Prostate gland (tissue), 2 donors: ENCODE data around the gene NEK6. TPM values are rescaled to one million over a fixed set of nuclear protein-coding genes. Genes with fewer than 3 reads are reported as not detected.

Source experiments
- DNase-seq: peaks from one replicate; pipeline ENCODE4 v3.0.0-alpha.2; 2019; ENCODE audit warnings: low spot score
- H3K27ac ChIP-seq, 2 donors: fragments of 200-600 bp; sonication (generic); 2 replicates each; pipeline ENCODE4 v1.5.1; 2017 to 2019
- H3K27me3 ChIP-seq: fragments of 200-600 bp; sonication (generic); replicated peaks from 2 replicates; pipeline ENCODE4 v1.5.1; 2019; ENCODE audit not compliant: insufficient read depth
- H3K36me3 ChIP-seq, 2 donors: fragments of 200-600 bp; sonication (generic); 1 replicate in 1 of 2; 2 replicates in 1 of 2; pipeline versions ENCODE4 v1.5.1 to v1.8.1; 2017 to 2019
- H3K4me1 ChIP-seq: fragments of 200-600 bp; sonication (generic); replicated peaks from 2 replicates; pipeline ENCODE4 v1.5.1; 2019
- H3K4me3 ChIP-seq, 2 donors: fragments of 200-600 bp; sonication (generic); 2 replicates each; pipeline ENCODE4 v1.5.1; 2017 to 2019
- H3K9me3 ChIP-seq: fragments of 200-600 bp; sonication (generic); 2 replicates; pipeline ENCODE4 v1.5.1; 2017
- POLR2A ChIP-seq: fragments of 450-650 bp; IDR thresholded peaks from one replicate; pipeline ENCODE4 v1.6.1; 2016; ENCODE audit warnings: antibody characterized with exemption, mild to moderate bottlenecking
- POLR2AphosphoS5 ChIP-seq: sonication (generic); formaldehyde crosslinking; IDR thresholded peaks from one replicate; pipeline ENCODE4 v1.6.1; 2017; ENCODE audit warnings: antibody characterized with exemption
- WGBS: methylation state at CpG from one replicate; pipeline ENCODE4 v1.1.5; 2018; 5-methylcytosine and 5-hydroxymethylcytosine counted together
- intact Hi-C: fragments of 100-400 bp; cut with DNase I; formaldehyde crosslinking; loops from one replicate; pipeline ENCODE4 v1.14.2; 2022
- total RNA-seq, 2 donors: library from RNA; depleted of rRNA; stranded (reverse); fragments of >200 nt; gene quantifications; one replicate each; pipeline ENCODE4 v1.1.0, GENCODE V29; 2016
- TF ChIP-seq, protein P1 (sequence below), 4 experiments: fragments of 200-600 bp in 2 of 4; fragments of 450-650 bp in 2 of 4; sonication (generic) in 2 of 4; IDR thresholded peaks; 1 replicate in 3 of 4; 2 replicates in 1 of 4; pipeline ENCODE4 v1.5.1; 2016 to 2019; ENCODE audit warnings: antibody characterized with exemption in 4 of 4, mild to moderate bottlenecking in 2 of 4, moderate library complexity in 2 of 4

NEK6 gene
- total RNA-seq, 2 donors from 2014 or later: 32.3 to 44.2 TPM

DNA sequence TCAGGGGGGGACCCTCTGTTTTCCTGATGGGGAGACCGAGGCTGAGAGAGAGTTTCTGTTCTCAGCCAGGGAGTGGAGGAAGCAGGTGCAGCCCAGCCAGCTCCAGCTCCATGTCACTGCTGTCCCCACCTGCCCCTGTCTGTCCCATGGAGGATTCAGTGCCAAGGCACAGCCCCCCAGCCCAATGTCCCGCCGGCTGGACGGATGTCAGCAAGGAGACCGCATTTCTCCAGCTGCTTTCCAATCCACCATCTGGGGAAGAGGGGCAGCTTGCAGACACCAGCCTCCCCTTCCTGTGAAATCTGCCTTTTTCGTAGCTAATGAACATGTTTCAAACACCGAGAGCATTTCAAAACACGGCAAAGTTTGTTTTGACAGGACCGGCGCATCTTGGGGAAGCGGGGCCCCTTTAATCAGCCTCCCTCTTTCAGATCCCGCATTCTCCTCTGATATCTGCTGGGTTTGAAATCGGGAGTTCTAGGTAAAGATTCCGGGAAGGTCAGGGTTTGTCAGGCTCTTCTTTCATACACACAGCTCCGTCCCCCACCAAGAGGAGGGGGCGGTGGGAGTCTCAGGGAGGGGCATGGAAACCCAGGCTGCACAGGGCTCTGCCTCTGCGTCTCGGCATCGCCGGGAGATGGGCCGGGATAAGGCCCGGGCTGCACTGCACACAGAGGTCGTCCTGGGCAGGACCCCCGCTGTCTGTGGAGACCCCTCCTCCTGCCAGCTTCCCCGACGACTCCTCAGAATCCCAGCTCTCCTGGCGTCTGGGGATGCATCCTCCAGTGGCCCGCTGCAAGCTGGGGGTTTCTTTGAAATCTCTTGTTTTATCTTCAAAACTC is 74.8 kb downstream of the NEK6 start:
- Histone ChIP-seq H3K4me3 (no peak overlapping the region), H3K9me3 (no peaks in the 10 kb centered on the region), H3K36me3 (peaks cover 1 to 3% of the 10 kb centered on the region in 2 donors), H3K4me1 (no peaks in the 10 kb centered on the region), H3K27ac (no peak overlapping the region), H3K27me3 (no peaks in the 10 kb centered on the region)
- 68% methylated on average over 27 of the region's 28 CpGs for WGBS
- no peak for DNase-seq
- TF ChIP-seq POLR2AphosphoS5 (no peak), POLR2A (no peak)
- TF ChIP-seq, protein P1, sequence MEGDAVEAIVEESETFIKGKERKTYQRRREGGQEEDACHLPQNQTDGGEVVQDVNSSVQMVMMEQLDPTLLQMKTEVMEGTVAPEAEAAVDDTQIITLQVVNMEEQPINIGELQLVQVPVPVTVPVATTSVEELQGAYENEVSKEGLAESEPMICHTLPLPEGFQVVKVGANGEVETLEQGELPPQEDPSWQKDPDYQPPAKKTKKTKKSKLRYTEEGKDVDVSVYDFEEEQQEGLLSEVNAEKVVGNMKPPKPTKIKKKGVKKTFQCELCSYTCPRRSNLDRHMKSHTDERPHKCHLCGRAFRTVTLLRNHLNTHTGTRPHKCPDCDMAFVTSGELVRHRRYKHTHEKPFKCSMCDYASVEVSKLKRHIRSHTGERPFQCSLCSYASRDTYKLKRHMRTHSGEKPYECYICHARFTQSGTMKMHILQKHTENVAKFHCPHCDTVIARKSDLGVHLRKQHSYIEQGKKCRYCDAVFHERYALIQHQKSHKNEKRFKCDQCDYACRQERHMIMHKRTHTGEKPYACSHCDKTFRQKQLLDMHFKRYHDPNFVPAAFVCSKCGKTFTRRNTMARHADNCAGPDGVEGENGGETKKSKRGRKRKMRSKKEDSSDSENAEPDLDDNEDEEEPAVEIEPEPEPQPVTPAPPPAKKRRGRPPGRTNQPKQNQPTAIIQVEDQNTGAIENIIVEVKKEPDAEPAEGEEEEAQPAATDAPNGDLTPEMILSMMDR (IDR thresholded peaks at IDR 0.05): no peak
- intact Hi-C loops: no loop called here

DNA sequence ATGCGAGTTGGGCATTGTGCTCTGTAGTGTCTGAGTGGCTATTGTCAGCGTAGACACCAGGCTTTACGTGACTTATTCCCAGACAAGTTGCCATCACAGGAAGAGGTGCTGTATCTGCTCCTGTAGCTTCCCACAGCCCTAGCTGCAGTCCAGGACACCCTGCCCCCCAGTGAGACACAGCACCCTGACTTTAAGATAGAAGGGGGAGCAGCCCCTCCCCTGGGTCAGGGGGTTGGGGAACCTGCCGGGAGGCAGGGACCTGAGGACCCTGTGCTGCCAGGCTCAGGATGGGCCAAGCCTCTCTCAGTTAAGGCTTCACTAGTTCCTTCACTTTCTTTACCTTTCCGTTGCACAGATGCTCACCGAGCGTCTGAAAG is 75.4 kb downstream of the NEK6 start:
- H3K27me3 ChIP-seq: no peaks in the 10 kb centered on the region
- no peaks in the 10 kb centered on the region for H3K9me3 ChIP-seq
- 90% methylated on average over 7 of the region's 7 CpGs for WGBS
- no peaks in the 10 kb centered on the region for H3K36me3 ChIP-seq
- DNase-seq: no peak
- intact Hi-C loops: no loop called here
- no peak overlapping the region for H3K4me3 ChIP-seq
- no peak overlapping the region for H3K27ac ChIP-seq
- H3K4me1 ChIP-seq: no peaks in the 10 kb centered on the region
- TF ChIP-seq, protein P1 (IDR thresholded peaks at IDR 0.05): no peak
- TF ChIP-seq POLR2A (no peak), POLR2AphosphoS5 (no peak)

- no peaks in the 10 kb centered on the region for H3K27me3 ChIP-seq
- no peak for DNase-seq
- no peak overlapping the region for H3K27ac ChIP-seq
- H3K9me3 ChIP-seq: no peaks in the 10 kb centered on the region
- H3K4me1 ChIP-seq: no peaks in the 10 kb centered on the region
- WGBS: 86% methylated on average over 15 of the region's 15 CpGs
- H3K4me3 ChIP-seq: no peak overlapping the region
- intact Hi-C loops: no loop called here
- no peaks in the 10 kb centered on the region for H3K36me3 ChIP-seq
- TF ChIP-seq POLR2A: no peak
- no peak for TF ChIP-seq POLR2AphosphoS5
- TF ChIP-seq, protein P1 (IDR thresholded peaks at IDR 0.05): no peak
These were observed 77.0 kb downstream of the NEK6 start for GRCh38 chr9:124334568-124335319.

- WGBS: 85% methylated on average over 14 of the region's 14 CpGs
These were observed 77.6 kb downstream of the NEK6 start for GRCh38 chr9:124335320-124335707.

More at GRCh38 chr9:124335320-124335707, 77.6 kb downstream of the NEK6 start:
- intact Hi-C loops: no loop called here
- Histone ChIP-seq H3K27ac (no peak overlapping the region), H3K27me3 (no peaks in the 10 kb centered on the region), H3K36me3 (no peaks in the 10 kb centered on the region), H3K4me1 (no peaks in the 10 kb centered on the region), H3K9me3 (no peaks in the 10 kb centered on the region), H3K4me3 (no peak overlapping the region)
- TF ChIP-seq, protein P1 (IDR thresholded peaks at IDR 0.05): no peak
- no peak for TF ChIP-seq POLR2AphosphoS5
- TF ChIP-seq POLR2A: no peak
- no peak for DNase-seq
